NT2/D1 (cell line): ENCODE results near the gene KLK6.

Source experiments
- DNase-seq: peaks from one replicate; pipeline ENCODE4 v3.0.0-alpha.2; 2011; ENCODE audit warnings: low read depth, low spot score
- H3K27me3 ChIP-seq: 2 replicates; pipeline ENCODE4 v1.6.0; 2011; ENCODE audit warnings: mild to moderate bottlenecking; ENCODE audit not compliant: insufficient read length, insufficient read depth
- H3K36me3 ChIP-seq: 2 replicates; pipeline ENCODE4 v1.6.1; 2011; ENCODE audit warnings: mild to moderate bottlenecking, low read length, mixed read lengths; ENCODE audit not compliant: insufficient read depth, insufficient read length
- H3K4me1 ChIP-seq: 2 replicates; pipeline ENCODE4 v1.5.1; 2011; ENCODE audit not compliant: insufficient read depth, insufficient read length
- H3K4me3 ChIP-seq: 2 replicates; pipeline ENCODE4 v1.5.1; 2011; ENCODE audit warnings: low read depth; ENCODE audit not compliant: insufficient read length
- H3K9ac ChIP-seq: 2 replicates; pipeline ENCODE4 v1.6.0; 2011; ENCODE audit warnings: low read depth; ENCODE audit not compliant: insufficient read length
- H3K9me3 ChIP-seq: 2 replicates; pipeline ENCODE4 v1.5.1; 2011; ENCODE audit warnings: mild to moderate bottlenecking, low read length; ENCODE audit not compliant: insufficient read depth
- SUZ12 ChIP-seq: IDR thresholded peaks from 2 replicates; pipeline ENCODE4 v1.6.1; 2011; ENCODE audit not compliant: insufficient read length, insufficient read depth; ENCODE audit errors: extremely low read depth
- YY1 ChIP-seq: IDR thresholded peaks from 2 replicates; pipeline ENCODE4 v1.6.1; 2011; ENCODE audit not compliant: insufficient read length, insufficient read depth
- ZNF274 ChIP-seq: IDR thresholded peaks from 2 replicates; pipeline ENCODE4 v1.6.1; 2011; ENCODE audit warnings: mild to moderate bottlenecking, low read depth, low read length

The KLK6 gene

GRCh38 chr19:50921426-50922316 lies 47.7 kb downstream of the KLK6 start:
- no peaks in the 10 kb centered on the region for H3K9me3 ChIP-seq
- peaks cover 20% of the 10 kb centered on the region for H3K27me3 ChIP-seq
- H3K36me3 ChIP-seq, result no peaks in the 10 kb centered on the region
- no peak overlapping the region for H3K9ac ChIP-seq
- DNase-seq, result no peak
- no peak for TF ChIP-seq YY1
- no peak for TF ChIP-seq ZNF274
- no peak for TF ChIP-seq SUZ12
- no peak overlapping the region for H3K4me3 ChIP-seq
- no peaks in the 10 kb centered on the region for H3K4me1 ChIP-seq

GRCh38 chr19:50916069-50916468 lies 53.3 kb downstream of the KLK6 start:
- no peaks in the 10 kb centered on the region for H3K36me3 ChIP-seq
- H3K4me3 ChIP-seq, result no peak overlapping the region
- no peaks in the 10 kb centered on the region for H3K9me3 ChIP-seq
- peaks cover 18% of the 10 kb centered on the region for H3K27me3 ChIP-seq
- no peaks in the 10 kb centered on the region for H3K4me1 ChIP-seq
- no peak for TF ChIP-seq YY1
- no peak for TF ChIP-seq ZNF274
- TF ChIP-seq SUZ12, result no peak
- DNase-seq, result no peak
- H3K9ac ChIP-seq, result no peak overlapping the region

- Histone ChIP-seq H3K4me1 (peaks cover 6% of the 10 kb centered on the region), H3K9me3 (no peaks in the 10 kb centered on the region), H3K36me3 (no peaks in the 10 kb centered on the region), H3K9ac (no peak overlapping the region), H3K4me3 (no peak overlapping the region), H3K27me3 (peaks cover 12% of the 10 kb centered on the region)
- DNase-seq, result no peak
- no peak for TF ChIP-seq YY1
- TF ChIP-seq ZNF274, result no peak
- TF ChIP-seq SUZ12, result no peak
These were observed 56.4 kb downstream of the KLK6 start for GRCh38 chr19:50912727-50913716.

- no peak for DNase-seq
- peaks cover 12% of the 10 kb centered on the region for H3K27me3 ChIP-seq
- TF ChIP-seq ZNF274, result no peak
- no peak for TF ChIP-seq YY1
- TF ChIP-seq SUZ12, result no peak
- peaks cover 6% of the 10 kb centered on the region for H3K4me1 ChIP-seq
- H3K9me3 ChIP-seq, result no peaks in the 10 kb centered on the region
- H3K36me3 ChIP-seq, result no peaks in the 10 kb centered on the region
- H3K4me3 ChIP-seq, result no peak overlapping the region
- no peak overlapping the region for H3K9ac ChIP-seq
These were observed 57.2 kb downstream of the KLK6 start for GRCh38 chr19:50912102-50912599.

- Histone ChIP-seq H3K27me3 (peaks cover 12% of the 10 kb centered on the region), H3K9ac (no peak within 1 kb of the TSS), H3K4me1 (peaks cover 6% of the 10 kb centered on the region), H3K36me3 (no peaks in the 10 kb centered on the region), H3K4me3 (no peak within 1 kb of the TSS), H3K9me3 (no peaks in the 10 kb centered on the region)
- no peak for DNase-seq
- TF ChIP-seq ZNF274, result no peak
- TF ChIP-seq SUZ12, result no peak
- TF ChIP-seq YY1, result no peak
These were observed 57.9 kb downstream of the KLK6 start, which contains the start of gene KLK4 for GRCh38 chr19:50911206-50912101. Gene KLK4 (minus strand): TSS chr19:50911395. CDS start chr19:50910738, 657 bp downstream.

- peaks cover 6% of the 10 kb centered on the region for H3K4me1 ChIP-seq
- H3K27me3 ChIP-seq, result peaks cover 12% of the 10 kb centered on the region
- H3K9ac ChIP-seq, result no peak overlapping the region
- H3K4me3 ChIP-seq, result no peak overlapping the region
- H3K36me3 ChIP-seq, result no peaks in the 10 kb centered on the region
- H3K9me3 ChIP-seq, result no peaks in the 10 kb centered on the region
- DNase-seq, result no peak
- TF ChIP-seq ZNF274 (no peak), YY1 (no peak), SUZ12 (no peak)
These were observed 58.7 kb downstream of the KLK6 start for GRCh38 chr19:50910722-50911121.
